Measurements from ENCODE around the gene MPZL1.

MPZL1 gene

GRCh38 chr1:167797015-167797414 lies 75.2 kb downstream of the MPZL1 start:
- no peak for DNase-seq (ENCODE audit: low spot score)
- in situ Hi-C loops (cut with MboI; ENCODE audit: low pct_unique_long_range_greater_than_20kb, low sequenced_read_pairs, unreplicated experiment): no loop called here
- TF ChIP-seq CTCF (IDR thresholded peaks at IDR 0.05; ENCODE audit: extremely low read depth, insufficient read depth, missing control alignments): no peak

- no peak for TF ChIP-seq CTCF (IDR thresholded peaks at IDR 0.05; ENCODE audit: extremely low read depth, insufficient read depth, missing control alignments)
- in situ Hi-C loops (cut with MboI; ENCODE audit: low pct_unique_long_range_greater_than_20kb, low sequenced_read_pairs, unreplicated experiment): no loop called here
- DNase-seq (ENCODE audit: low spot score): no peak
Measured at GRCh38 chr1:167798952-167799351, 77.2 kb downstream of the MPZL1 start.

- no peak for DNase-seq (ENCODE audit: low spot score)
- no peak for TF ChIP-seq CTCF (IDR thresholded peaks at IDR 0.05; ENCODE audit: extremely low read depth, insufficient read depth, missing control alignments)
- in situ Hi-C loops (cut with MboI; ENCODE audit: low pct_unique_long_range_greater_than_20kb, low sequenced_read_pairs, unreplicated experiment): no loop called here
Measured at GRCh38 chr1:167799747-167800146, 78.0 kb downstream of the MPZL1 start.

- in situ Hi-C loops (cut with MboI; ENCODE audit: low pct_unique_long_range_greater_than_20kb, low sequenced_read_pairs, unreplicated experiment): no loop called here
- TF ChIP-seq CTCF (IDR thresholded peaks at IDR 0.05; ENCODE audit: extremely low read depth, insufficient read depth, missing control alignments): no peak
- no peak for DNase-seq (ENCODE audit: low spot score)
Measured at GRCh38 chr1:167800251-167800650, 78.5 kb downstream of the MPZL1 start.

GRCh38 chr1:167802235-167802634 lies 80.5 kb downstream of the MPZL1 start:
- in situ Hi-C loops (cut with MboI; ENCODE audit: low pct_unique_long_range_greater_than_20kb, low sequenced_read_pairs, unreplicated experiment): no loop called here
- DNase-seq (ENCODE audit: low spot score): no peak
- TF ChIP-seq CTCF (IDR thresholded peaks at IDR 0.05; ENCODE audit: extremely low read depth, insufficient read depth, missing control alignments): no peak

- TF ChIP-seq CTCF (IDR thresholded peaks at IDR 0.05; ENCODE audit: extremely low read depth, insufficient read depth, missing control alignments): peak; percentile 96
- in situ Hi-C loops (cut with MboI; ENCODE audit: low pct_unique_long_range_greater_than_20kb, low sequenced_read_pairs, unreplicated experiment): no loop called here
- peak; percentile 90 for DNase-seq (ENCODE audit: low spot score)
Measured at GRCh38 chr1:167803358-167804207, 81.8 kb downstream of the MPZL1 start.
